GM18520 (cell line): Measurements from ENCODE around the gene GFRAL.

Experiments used
- ATAC-seq: cut with Tn5 transposase; IDR thresholded peaks from one replicate; pipeline ENCODE4 v1.9.1; 2021; ENCODE audit not compliant: unreplicated experiment

GFRAL gene

GRCh38 chr6:55423933-55424332 lies 96.7 kb downstream of the GFRAL start:
- no peak for ATAC-seq

GRCh38 chr6:55433446-55434130 lies 106.3 kb downstream of the GFRAL start:
- no peak for ATAC-seq

DNA sequence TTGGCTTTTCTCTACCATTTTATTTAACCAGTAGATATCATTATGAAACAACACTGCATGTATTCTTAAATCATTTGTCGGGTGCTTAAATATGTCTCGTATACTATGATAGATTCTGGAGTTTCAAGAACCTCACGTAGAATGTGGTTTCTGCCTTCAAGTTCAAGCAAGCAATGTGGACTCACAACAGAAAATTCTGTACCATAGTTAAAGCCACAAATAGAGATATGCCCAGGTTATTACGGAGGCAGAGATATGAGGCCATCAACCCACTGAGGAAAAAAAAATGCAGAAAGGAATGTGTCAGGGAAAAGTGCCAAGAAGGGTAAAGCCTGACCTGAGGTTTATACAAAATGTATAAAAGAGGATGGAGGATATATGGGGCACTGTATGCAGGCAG lies 109.9 kb downstream of the GFRAL start:
- ATAC-seq, result no peak

DNA sequence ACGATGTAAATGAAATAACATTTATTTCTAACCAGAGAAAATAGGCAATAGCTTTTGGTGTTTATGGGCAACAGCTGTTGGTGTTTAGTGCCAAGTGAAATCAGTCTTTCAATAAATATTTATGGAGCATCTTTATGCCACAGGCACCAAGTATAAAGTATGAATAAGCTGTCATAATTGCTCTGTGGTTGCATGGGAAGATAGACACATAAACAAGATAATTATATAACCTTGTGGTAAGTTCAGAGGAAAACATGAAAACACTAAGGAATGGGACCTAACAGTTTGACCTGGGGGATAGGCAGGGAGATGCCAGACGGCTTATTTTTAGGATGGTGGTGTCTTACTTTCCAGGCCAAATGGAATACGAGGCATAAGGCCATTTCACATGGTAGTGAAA lies 110.9 kb downstream of the GFRAL start:
- no peak for ATAC-seq

DNA sequence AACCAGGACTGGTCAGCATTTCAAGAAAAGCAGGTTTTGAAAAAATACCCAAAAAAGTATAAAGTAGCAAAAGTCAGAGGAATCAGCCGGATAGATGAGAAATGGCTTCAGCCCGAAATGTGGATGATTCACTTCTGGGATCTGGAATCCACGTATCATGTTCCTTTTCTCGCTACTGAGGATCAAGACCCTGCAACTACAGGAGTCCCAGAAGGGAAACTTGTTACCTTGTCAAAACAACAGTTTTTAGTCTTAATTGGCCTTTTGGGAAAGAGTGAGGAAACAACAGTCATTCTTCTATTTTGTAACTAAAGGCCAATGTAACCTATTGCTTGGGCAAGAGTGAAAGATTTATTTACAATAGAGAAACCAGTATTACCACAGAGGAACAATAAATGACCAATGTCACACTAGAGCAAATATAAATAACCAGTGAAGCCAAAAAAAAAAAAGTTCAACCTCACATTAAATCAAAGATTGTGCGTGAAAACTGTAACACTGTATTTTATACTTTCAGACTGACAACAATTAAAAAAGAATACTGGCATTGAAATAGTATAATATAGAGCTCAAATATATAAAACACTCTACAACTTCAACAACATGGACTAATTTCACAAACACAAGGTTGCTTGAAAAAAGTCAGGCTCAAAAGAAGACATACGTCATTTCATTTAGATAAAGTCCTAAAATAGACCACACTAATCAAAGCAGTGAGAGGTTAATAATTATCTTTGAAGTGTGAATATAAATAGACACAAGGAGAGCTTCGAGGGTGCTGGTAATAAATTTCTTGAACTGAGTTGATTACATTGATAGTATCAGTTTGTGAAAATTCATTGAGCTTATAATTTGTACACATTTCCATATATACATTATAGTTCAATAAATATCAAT lies 116.2 kb downstream of the GFRAL start:
- no peak for ATAC-seq

- ATAC-seq, result no peak
Measured at GRCh38 chr6:55445648-55446204, 118.5 kb downstream of the GFRAL start.

DNA sequence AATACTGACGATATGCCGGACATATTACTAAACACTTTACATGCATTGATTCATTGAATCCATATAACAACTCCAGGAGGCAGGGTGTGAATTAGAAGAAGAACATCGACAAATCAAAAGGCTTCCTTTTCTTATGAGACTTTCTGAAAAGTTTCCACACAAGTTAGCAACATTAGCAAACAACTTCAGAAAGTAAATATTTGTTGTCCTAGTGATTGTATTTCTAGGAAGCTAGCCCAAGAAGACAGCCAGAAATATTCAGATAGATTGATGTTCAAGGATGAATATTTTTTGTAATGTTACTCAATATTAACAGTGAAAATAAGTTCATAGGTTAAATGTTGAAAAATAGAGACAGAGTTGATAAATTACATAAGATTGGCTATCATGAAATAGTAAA lies 120.6 kb downstream of the GFRAL start:
- no peak for ATAC-seq

DNA sequence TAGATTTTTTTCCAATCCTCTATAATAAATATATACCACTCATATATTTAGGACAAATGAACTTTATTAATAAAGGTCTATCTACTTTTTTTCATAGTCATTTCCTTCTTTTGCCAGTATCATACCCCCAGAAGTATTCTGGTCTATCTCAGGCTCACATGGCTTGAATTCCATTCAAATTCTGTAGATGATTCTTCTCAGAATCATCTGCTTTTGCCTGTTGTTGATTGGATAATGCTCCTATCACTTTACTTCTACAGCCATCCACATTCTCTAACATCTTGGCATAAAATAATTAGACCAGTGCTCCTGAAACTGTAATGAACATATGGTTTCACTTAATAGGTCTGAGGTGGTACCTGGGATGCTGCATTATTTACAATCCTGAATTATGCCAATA lies 121.2 kb downstream of the GFRAL start:
- ATAC-seq, result no peak

DNA sequence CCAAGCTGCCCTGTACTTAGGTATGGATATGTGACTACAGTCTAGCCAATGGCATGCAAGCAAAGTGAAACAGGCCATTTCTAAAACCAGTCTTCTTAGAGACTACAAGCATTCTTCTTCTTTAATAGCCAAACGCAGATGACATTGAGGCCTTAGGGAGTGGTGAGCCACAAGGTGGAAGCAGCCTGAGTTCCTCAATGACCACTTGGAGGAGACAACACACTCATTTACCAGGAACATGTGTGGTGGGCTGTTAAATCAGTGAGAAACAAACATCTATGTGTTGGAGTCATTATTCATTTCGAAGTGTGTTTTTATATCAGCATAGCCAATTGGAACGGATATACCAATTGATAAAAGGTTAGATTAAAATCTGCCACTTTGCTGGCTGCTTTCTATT lies 122.0 kb downstream of the GFRAL start:
- no peak for ATAC-seq

- ATAC-seq, result no peak
Measured at GRCh38 chr6:55450005-55450404, 122.7 kb downstream of the GFRAL start.
